ENCODE measurements around the gene FUS.

- no peak for TF ChIP-seq POLR2A (IDR thresholded peaks at IDR 0.05)
- TF ChIP-seq, protein P1, sequence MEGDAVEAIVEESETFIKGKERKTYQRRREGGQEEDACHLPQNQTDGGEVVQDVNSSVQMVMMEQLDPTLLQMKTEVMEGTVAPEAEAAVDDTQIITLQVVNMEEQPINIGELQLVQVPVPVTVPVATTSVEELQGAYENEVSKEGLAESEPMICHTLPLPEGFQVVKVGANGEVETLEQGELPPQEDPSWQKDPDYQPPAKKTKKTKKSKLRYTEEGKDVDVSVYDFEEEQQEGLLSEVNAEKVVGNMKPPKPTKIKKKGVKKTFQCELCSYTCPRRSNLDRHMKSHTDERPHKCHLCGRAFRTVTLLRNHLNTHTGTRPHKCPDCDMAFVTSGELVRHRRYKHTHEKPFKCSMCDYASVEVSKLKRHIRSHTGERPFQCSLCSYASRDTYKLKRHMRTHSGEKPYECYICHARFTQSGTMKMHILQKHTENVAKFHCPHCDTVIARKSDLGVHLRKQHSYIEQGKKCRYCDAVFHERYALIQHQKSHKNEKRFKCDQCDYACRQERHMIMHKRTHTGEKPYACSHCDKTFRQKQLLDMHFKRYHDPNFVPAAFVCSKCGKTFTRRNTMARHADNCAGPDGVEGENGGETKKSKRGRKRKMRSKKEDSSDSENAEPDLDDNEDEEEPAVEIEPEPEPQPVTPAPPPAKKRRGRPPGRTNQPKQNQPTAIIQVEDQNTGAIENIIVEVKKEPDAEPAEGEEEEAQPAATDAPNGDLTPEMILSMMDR (IDR thresholded peaks at IDR 0.05), result no peak
Observed at GRCh38 chr16:31238041-31238440, 58.1 kb downstream of the FUS start.

All from thyroid gland (tissue), 4 donors.